HepG2 (cell line): Measurements from ENCODE around the gene SUPT4H1. TPM values are rescaled to one million over a fixed set of nuclear protein-coding genes. Genes with fewer than 3 reads are reported as not detected.

Experiments
- BCL6 ChIP-seq: IDR thresholded peaks from 2 replicates; pipeline ENCODE4 v1.6.1; 2016; ENCODE audit warnings: missing genetic modification reagents, missing compliant biosample characterization
- CCDC6 ChIP-seq: sonication (generic); formaldehyde crosslinking; IDR thresholded peaks from 2 replicates; pipeline ENCODE4 v1.8.1; 2022; ENCODE audit warnings: mild to moderate bottlenecking, missing genetic modification reagents, moderate library complexity
- CHD2 ChIP-seq: IDR thresholded peaks from 2 replicates; pipeline ENCODE4 v1.6.1; 2011; ENCODE audit warnings: low read depth, low read length, improper control_type of control experiment
- CREM ChIP-seq, 2 experiments: sonication (generic) in 1 of 2; formaldehyde crosslinking in 1 of 2; IDR thresholded peaks; 2 replicates each; pipeline versions ENCODE4 v1.4.0 to v1.6.1; 2016 to 2020; ENCODE audit warnings: antibody characterized with exemption in 1 of 2, mild to moderate bottlenecking in 1 of 2, missing genetic modification reagents in 1 of 2
- EEA1 ChIP-seq: sonication (generic); formaldehyde crosslinking; IDR thresholded peaks from 2 replicates; pipeline ENCODE4 v1.5.1; 2020; ENCODE audit warnings: mild to moderate bottlenecking, missing genetic modification reagents, borderline replicate concordance
- ELF4 ChIP-seq: sonication (generic); formaldehyde crosslinking; IDR thresholded peaks from 2 replicates; pipeline ENCODE4 v1.5.0; 2020; ENCODE audit warnings: missing genetic modification reagents, mild to moderate bottlenecking, moderate library complexity, borderline replicate concordance
- FOXK2 ChIP-seq: fragments of 450-650 bp; IDR thresholded peaks from 2 replicates; pipeline ENCODE4 v1.6.1; 2016
- FOXP1 ChIP-seq, 2 experiments: fragments of 450-650 bp in 1 of 2; IDR thresholded peaks; 2 replicates each; pipeline ENCODE4 v1.6.1; 2017 to 2018; ENCODE audit warnings: antibody characterized with exemption in 1 of 2
- RARA ChIP-seq: IDR thresholded peaks from 2 replicates; pipeline ENCODE4 v1.6.1; 2016; ENCODE audit warnings: missing genetic modification reagents, missing compliant biosample characterization
- RCOR2 ChIP-seq: IDR thresholded peaks from 2 replicates; pipeline ENCODE4 v1.6.1; 2016; ENCODE audit warnings: missing biosample characterization, missing genetic modification reagents
- SMARCE1 ChIP-seq: fragments of 450-650 bp; IDR thresholded peaks from 2 replicates; pipeline ENCODE4 v1.6.1; 2017; ENCODE audit warnings: borderline replicate concordance
- SOX13 ChIP-seq, 3 experiments: fragments of 450-650 bp in 1 of 3; sonication (generic) in 1 of 3; formaldehyde crosslinking in 1 of 3; IDR thresholded peaks in 2 of 3; conservative IDR thresholded peaks in 1 of 3; 2 replicates each; pipeline versions ENCODE4 v1.5.0 to v1.6.1; 2016 to 2020; ENCODE audit warnings: antibody characterized with exemption in 1 of 3, mild to moderate bottlenecking in 1 of 3, missing compliant biosample characterization in 1 of 3, missing genetic modification reagents in 1 of 3, moderate library complexity in 1 of 3
- ZBTB20 ChIP-seq: sonication (generic); formaldehyde crosslinking; IDR thresholded peaks from 2 replicates; pipeline ENCODE4 v1.8.1; 2023; ENCODE audit warnings: missing genetic modification reagents, low read depth, mild to moderate bottlenecking, borderline replicate concordance
- ZNF225 ChIP-seq: sonication (generic); formaldehyde crosslinking; IDR thresholded peaks from 2 replicates; pipeline ENCODE4 v1.4.0; 2020; ENCODE audit warnings: mild to moderate bottlenecking, missing genetic modification reagents
- ZNF326 ChIP-seq: sonication (generic); formaldehyde crosslinking; IDR thresholded peaks from 2 replicates; pipeline ENCODE4 v1.4.0; 2020; ENCODE audit warnings: missing genetic modification reagents, borderline replicate concordance
- ZNF512B ChIP-seq: sonication (generic); formaldehyde crosslinking; IDR thresholded peaks from 2 replicates; pipeline ENCODE4 v1.5.1; 2020; ENCODE audit warnings: missing genetic modification reagents, mild to moderate bottlenecking, borderline replicate concordance
- ZNF839 ChIP-seq: sonication (generic); formaldehyde crosslinking; IDR thresholded peaks from 2 replicates; pipeline ENCODE4 v1.4.0; 2020; ENCODE audit warnings: missing genetic modification reagents, mild to moderate bottlenecking, borderline replicate concordance
- polyA plus RNA-seq, 8 experiments: library from polyadenylated mRNA; depleted of rRNA in 3 of 8; stranded (reverse) in 7 of 8; unstranded in 1 of 8; fragments of >200 nt; fragmentation: Illumina TruSeq in 4 of 8; extraction: Trizol in 4 of 8; gene quantifications; 2 replicates each; pipeline versions ENCODE4 v1.2.1 to v1.2.3, GENCODE V29; 2011 to 2016; ENCODE audit warnings: low read depth in 4 of 8, missing spikeins in 1 of 8, mixed read lengths in 1 of 8; ENCODE audit not compliant: insufficient read depth in 1 of 8
- total RNA-seq, 5 experiments: library from RNA; depleted of rRNA; stranded (reverse); fragments of >200 nt; fragmentation: Illumina TruSeq; extraction: Trizol; gene quantifications; 2 replicates each; pipeline ENCODE4 v1.2.3, GENCODE V29; 2016; ENCODE audit warnings: low read depth in 1 of 5
- TF ChIP-seq, protein P1 (sequence below): sonication (generic); formaldehyde crosslinking; IDR thresholded peaks from 2 replicates; pipeline ENCODE4 v1.5.1; 2020; ENCODE audit warnings: missing genetic modification reagents, mild to moderate bottlenecking, borderline replicate concordance
- TF ChIP-seq, protein P2 (sequence below): sonication (generic); formaldehyde crosslinking; IDR thresholded peaks from 2 replicates; pipeline ENCODE4 v1.5.0; 2020; ENCODE audit warnings: mild to moderate bottlenecking, missing genetic modification reagents, borderline replicate concordance
- TF ChIP-seq, protein P3 (sequence below): sonication (generic); formaldehyde crosslinking; IDR thresholded peaks from 2 replicates; pipeline ENCODE4 v1.4.0; 2020; ENCODE audit warnings: missing genetic modification reagents

Gene SUPT4H1
- total and polyA plus RNA-seq, 2 of the 13 experiments (the other 11 are each of a cell fraction or from before 2014, with no cell fraction given): 155 to 244 TPM

GRCh38 chr17:58381124-58382035, 29.4 kb upstream of the SUPT4H1 start (continued):
- TF ChIP-seq FOXP1 (IDR thresholded peaks at IDR 0.05) (no peak), FOXP1 (CRISPR knock-in tag; IDR thresholded peaks at IDR 0.05) (peak; percentile 79), ZNF512B (CRISPR knock-in tag) (no peak), CCDC6 (peak; percentile 80), ZNF225 (no peak), ZNF326 (CRISPR knock-in tag) (no peak), EEA1 (no peak), ZNF839 (CRISPR knock-in tag) (no peak), RARA (CRISPR knock-in tag) (peak; percentile 87), CREM (IDR thresholded peaks at IDR 0.05) (peak; percentile 83), CREM (CRISPR knock-in tag; IDR thresholded peaks at IDR 0.05) (no peak), FOXK2 (peak; percentile 38; the same call in 1 of the 2 replicates), BCL6 (CRISPR knock-in tag) (peak; percentile 86), SOX13 (IDR thresholded peaks at IDR 0.05) (peak; percentile 56; the same call in 1 of the 2 replicates), SOX13 (CRISPR knock-in tag; conservative IDR thresholded peaks at IDR 0.05 in 1 of 2, IDR thresholded peaks at IDR 0.05 in 1 of 2) (peak in 1 of 2 experiments; percentile 95; a peak in 2 of 4 replicates), CHD2 (no peak), RCOR2 (peak; percentile 70), ELF4 (CRISPR knock-in tag) (peak; percentile 67; the same call in 1 of the 2 replicates), SMARCE1 (no peak), ZBTB20 (CRISPR knock-in tag) (peak; percentile 93; the same call in 1 of the 2 replicates)
- TF ChIP-seq, protein P1, sequence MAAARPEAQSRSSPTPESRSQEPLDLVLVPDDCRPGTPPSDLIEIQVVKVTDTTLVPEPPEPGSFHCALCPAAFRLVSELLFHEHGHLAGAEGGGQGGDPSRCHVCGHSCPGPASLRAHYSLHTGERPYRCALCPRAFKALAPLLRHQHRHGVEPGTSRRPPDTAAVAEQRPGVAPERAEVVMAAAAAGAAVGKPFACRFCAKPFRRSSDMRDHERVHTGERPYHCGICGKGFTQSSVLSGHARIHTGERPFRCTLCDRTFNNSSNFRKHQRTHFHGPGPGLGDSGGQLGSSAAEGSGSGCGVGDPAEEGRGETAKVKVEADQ: peak; percentile 36; the same call in 1 of the 2 replicates
- TF ChIP-seq, protein P2, sequence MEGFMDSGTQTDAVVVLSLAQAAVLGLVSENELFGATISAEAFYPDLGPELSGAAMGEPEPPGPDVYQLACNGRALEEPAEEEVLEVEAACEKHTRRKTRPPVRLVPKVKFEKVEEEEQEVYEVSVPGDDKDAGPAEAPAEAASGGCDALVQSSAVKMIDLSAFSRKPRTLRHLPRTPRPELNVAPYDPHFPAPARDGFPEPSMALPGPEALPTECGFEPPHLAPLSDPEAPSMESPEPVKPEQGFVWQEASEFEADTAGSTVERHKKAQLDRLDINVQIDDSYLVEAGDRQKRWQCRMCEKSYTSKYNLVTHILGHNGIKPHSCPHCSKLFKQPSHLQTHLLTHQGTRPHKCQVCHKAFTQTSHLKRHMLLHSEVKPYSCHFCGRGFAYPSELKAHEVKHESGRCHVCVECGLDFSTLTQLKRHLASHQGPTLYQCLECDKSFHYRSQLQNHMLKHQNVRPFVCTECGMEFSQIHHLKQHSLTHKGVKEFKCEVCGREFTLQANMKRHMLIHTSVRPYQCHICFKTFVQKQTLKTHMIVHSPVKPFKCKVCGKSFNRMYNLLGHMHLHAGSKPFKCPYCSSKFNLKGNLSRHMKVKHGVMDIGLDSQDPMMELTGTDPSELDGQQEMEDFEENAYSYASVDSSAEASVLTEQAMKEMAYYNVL (CRISPR knock-in tag): peak; percentile 95
- TF ChIP-seq, protein P3, sequence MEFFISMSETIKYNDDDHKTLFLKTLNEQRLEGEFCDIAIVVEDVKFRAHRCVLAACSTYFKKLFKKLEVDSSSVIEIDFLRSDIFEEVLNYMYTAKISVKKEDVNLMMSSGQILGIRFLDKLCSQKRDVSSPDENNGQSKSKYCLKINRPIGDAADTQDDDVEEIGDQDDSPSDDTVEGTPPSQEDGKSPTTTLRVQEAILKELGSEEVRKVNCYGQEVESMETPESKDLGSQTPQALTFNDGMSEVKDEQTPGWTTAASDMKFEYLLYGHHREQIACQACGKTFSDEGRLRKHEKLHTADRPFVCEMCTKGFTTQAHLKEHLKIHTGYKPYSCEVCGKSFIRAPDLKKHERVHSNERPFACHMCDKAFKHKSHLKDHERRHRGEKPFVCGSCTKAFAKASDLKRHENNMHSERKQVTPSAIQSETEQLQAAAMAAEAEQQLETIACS (CRISPR knock-in tag): no peak
